Chondrocyte (in vitro differentiated cells): Measurements from ENCODE around the gene SDC1. TPM values are rescaled to one million over a fixed set of nuclear protein-coding genes. Genes with fewer than 3 reads are reported as not detected.
A peak's percentile ranks its signal among the peaks of the same experiment; 100 is the strongest.

ENCODE experiments used
- DNase-seq: peaks from one replicate; pipeline ENCODE4 v3.0.0; 2021; ENCODE audit warnings: mixed read lengths, low spot score
- H3K27ac Mint-ChIP-seq: one replicate; pipeline ENCODE4 v1.8.0; 2021; ENCODE audit warnings: mild to moderate bottlenecking, moderate library complexity, mixed read lengths; ENCODE audit not compliant: unreplicated experiment
- H3K27me3 Mint-ChIP-seq: 2 replicates; pipeline ENCODE4 v1.8.0; 2021; ENCODE audit warnings: low read depth, mixed read lengths
- H3K36me3 Mint-ChIP-seq: 2 replicates; pipeline ENCODE4 v1.8.0; 2021; ENCODE audit warnings: low read depth, mixed read lengths
- H3K4me1 Mint-ChIP-seq: 2 replicates; pipeline ENCODE4 v1.8.0; 2021; ENCODE audit warnings: low read depth, mild to moderate bottlenecking, mixed read lengths
- H3K4me3 Mint-ChIP-seq: one replicate; pipeline ENCODE4 v1.8.0; 2021; ENCODE audit warnings: mild to moderate bottlenecking, moderate library complexity, mixed read lengths; ENCODE audit not compliant: unreplicated experiment
- H3K9me3 Mint-ChIP-seq: 2 replicates; pipeline ENCODE4 v1.8.0; 2021; ENCODE audit warnings: low read depth, mixed read lengths
- total RNA-seq: library from RNA; stranded (reverse); gene quantifications from 3 replicates; pipeline ENCODE4 v1.2.1, GENCODE V29; 2021
- TF ChIP-seq, protein P1 (sequence below): fragments of 200-600 bp; sonication (generic); IDR thresholded peaks from 2 replicates; pipeline ENCODE4 v1.5.0; 2021; ENCODE audit warnings: antibody characterized with exemption, mild to moderate bottlenecking, moderate library complexity

The SDC1 gene
- total RNA-seq, 1 donor from 2014 or later = 13.2 TPM

GRCh38 chr2:20171445-20171977, 53.4 kb downstream of the SDC1 start:
- H3K27ac Mint-ChIP-seq = no peak overlapping the region
- TF ChIP-seq, protein P1, sequence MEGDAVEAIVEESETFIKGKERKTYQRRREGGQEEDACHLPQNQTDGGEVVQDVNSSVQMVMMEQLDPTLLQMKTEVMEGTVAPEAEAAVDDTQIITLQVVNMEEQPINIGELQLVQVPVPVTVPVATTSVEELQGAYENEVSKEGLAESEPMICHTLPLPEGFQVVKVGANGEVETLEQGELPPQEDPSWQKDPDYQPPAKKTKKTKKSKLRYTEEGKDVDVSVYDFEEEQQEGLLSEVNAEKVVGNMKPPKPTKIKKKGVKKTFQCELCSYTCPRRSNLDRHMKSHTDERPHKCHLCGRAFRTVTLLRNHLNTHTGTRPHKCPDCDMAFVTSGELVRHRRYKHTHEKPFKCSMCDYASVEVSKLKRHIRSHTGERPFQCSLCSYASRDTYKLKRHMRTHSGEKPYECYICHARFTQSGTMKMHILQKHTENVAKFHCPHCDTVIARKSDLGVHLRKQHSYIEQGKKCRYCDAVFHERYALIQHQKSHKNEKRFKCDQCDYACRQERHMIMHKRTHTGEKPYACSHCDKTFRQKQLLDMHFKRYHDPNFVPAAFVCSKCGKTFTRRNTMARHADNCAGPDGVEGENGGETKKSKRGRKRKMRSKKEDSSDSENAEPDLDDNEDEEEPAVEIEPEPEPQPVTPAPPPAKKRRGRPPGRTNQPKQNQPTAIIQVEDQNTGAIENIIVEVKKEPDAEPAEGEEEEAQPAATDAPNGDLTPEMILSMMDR = no peak
- H3K36me3 Mint-ChIP-seq = no peaks in the 10 kb centered on the region
- H3K4me1 Mint-ChIP-seq = no peaks in the 10 kb centered on the region
- no peak overlapping the region for H3K4me3 Mint-ChIP-seq
- no peaks in the 10 kb centered on the region for H3K9me3 Mint-ChIP-seq
- H3K27me3 Mint-ChIP-seq = no peaks in the 10 kb centered on the region
- DNase-seq = peak; percentile 53

DNA sequence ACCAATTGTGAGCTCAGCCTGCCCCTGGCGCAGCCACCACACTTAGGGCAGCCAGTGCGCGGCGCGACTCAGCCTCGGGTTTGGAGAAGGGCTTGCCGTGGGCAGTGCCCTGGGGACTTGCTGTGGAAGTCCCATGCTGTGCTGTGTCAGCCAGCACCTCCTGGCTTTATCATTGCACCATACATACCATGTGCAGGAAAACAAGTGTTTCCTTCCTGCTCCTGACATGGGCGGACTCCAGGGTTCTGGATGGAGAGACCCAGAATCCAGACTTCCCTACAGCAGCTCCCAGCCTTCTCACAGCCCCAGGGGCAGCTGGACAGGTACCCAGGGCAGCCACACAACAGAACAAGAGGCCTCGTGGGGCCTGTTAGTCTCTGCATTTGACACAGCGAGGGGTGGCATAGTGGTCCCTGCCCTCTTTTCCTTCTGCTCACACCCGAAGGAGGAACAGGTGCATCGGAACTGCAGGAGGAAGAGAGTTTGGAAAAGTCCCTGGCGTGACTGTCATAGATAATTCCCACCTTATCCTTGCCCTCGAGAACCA, 54.2 kb downstream of the SDC1 start:
- Mint-ChIP-seq H3K9me3 (no peaks in the 10 kb centered on the region), H3K27me3 (no peaks in the 10 kb centered on the region), H3K36me3 (no peaks in the 10 kb centered on the region), H3K27ac (no peak overlapping the region), H3K4me3 (no peak overlapping the region), H3K4me1 (no peaks in the 10 kb centered on the region)
- peak; percentile 72 for DNase-seq
- TF ChIP-seq, protein P1 = no peak

GRCh38 chr2:20169796-20170703, 54.9 kb downstream of the SDC1 start:
- H3K27ac Mint-ChIP-seq = no peak overlapping the region
- H3K4me1 Mint-ChIP-seq = no peaks in the 10 kb centered on the region
- H3K4me3 Mint-ChIP-seq = no peak overlapping the region
- no peaks in the 10 kb centered on the region for H3K36me3 Mint-ChIP-seq
- no peaks in the 10 kb centered on the region for H3K27me3 Mint-ChIP-seq
- H3K9me3 Mint-ChIP-seq = no peaks in the 10 kb centered on the region
- TF ChIP-seq, protein P1 = no peak
- peak; percentile 77 for DNase-seq

GRCh38 chr2:20168727-20169696, 55.9 kb downstream of the SDC1 start:
- Mint-ChIP-seq H3K4me3 (no peak overlapping the region), H3K27ac (no peak overlapping the region), H3K27me3 (no peaks in the 10 kb centered on the region), H3K9me3 (no peaks in the 10 kb centered on the region), H3K4me1 (no peaks in the 10 kb centered on the region), H3K36me3 (no peaks in the 10 kb centered on the region)
- DNase-seq = peak; percentile 66
- TF ChIP-seq, protein P1 = no peak
